T-cell (primary cell): ENCODE results near the gene GMEB2. TPM values are rescaled to one million over a fixed set of nuclear protein-coding genes. Genes with fewer than 3 reads are reported as not detected.

ENCODE experiments used
- ATAC-seq, 4 experiments: fragments of 200-7000 bp in 3 of 4; fragments of 150-1000 bp in 1 of 4; cut with Tn5 transposase; replicated peaks in 1 of 4; 1 replicate in 3 of 4; 2 replicates in 1 of 4; pipeline ENCODE4 v1.10.0; 2021; ENCODE audit warnings: moderate library complexity in 3 of 4, mild to moderate bottlenecking in 2 of 4, moderate number of reproducible peaks in 1 of 4
- CTCF ChIA-PET, 2 donors: fragments of 300-600 bp; sonication (Branson Sonifier 250); formaldehyde crosslinking; loops; one replicate each; lab custom pipeline; 2022; ENCODE audit warnings: antibody characterized with exemption in 2 of 2; lab: Charles Lee
- POLR2A ChIA-PET, 2 donors: fragments of 300-600 bp; sonication (Branson Sonifier 250); formaldehyde crosslinking; loops; one replicate each; lab custom pipeline; 2022; ENCODE audit warnings: antibody characterized with exemption in 2 of 2; lab: Charles Lee
- DNase-seq, 35 experiments: peaks; one replicate each; pipeline versions ENCODE4 v3.0.0 to v3.0.0-alpha.2; 2013 to 2023
- H3K27ac ChIP-seq: one replicate; pipeline ENCODE4 v1.5.1; 2013; ENCODE audit warnings: low read length
- H3K27me3 ChIP-seq, 2 experiments: replicated peaks in 1 of 2; 1 replicate in 1 of 2; 2 replicates in 1 of 2; pipeline versions ENCODE4 v1.6.1 to v1.7.0; 2013; ENCODE audit warnings: low read length in 1 of 2, mixed read lengths in 1 of 2; ENCODE audit not compliant: control insufficient read depth in 2 of 2, insufficient read depth in 2 of 2; ENCODE audit errors: extremely low read depth in 1 of 2
- H3K36me3 ChIP-seq, 2 donors: 1 replicate in 1 of 2; 2 replicates in 1 of 2; pipeline versions ENCODE4 v1.6.1 to v1.7.0; 2013; ENCODE audit warnings: low read length in 1 of 2; ENCODE audit not compliant: control insufficient read depth in 2 of 2, insufficient read depth in 1 of 2; ENCODE audit errors: extremely low read depth in 1 of 2
- H3K4me1 ChIP-seq, 2 experiments: 1 replicate in 1 of 2; 2 replicates in 1 of 2; pipeline versions ENCODE4 v1.6.1 to v1.7.0; 2013; ENCODE audit warnings: low read length in 2 of 2, mixed read lengths in 1 of 2; ENCODE audit not compliant: insufficient read depth in 2 of 2, control insufficient read depth in 1 of 2; ENCODE audit errors: extremely low read depth in 1 of 2
- H3K4me3 ChIP-seq, 2 donors: 1 replicate in 1 of 2; 2 replicates in 1 of 2; pipeline versions ENCODE4 v1.5.1 to v1.7.0; 2013; ENCODE audit warnings: mild to moderate bottlenecking in 2 of 2, low read length in 1 of 2, moderate library complexity in 1 of 2; ENCODE audit not compliant: control insufficient read depth in 1 of 2; ENCODE audit errors: extremely low read depth in 1 of 2
- H3K9me3 ChIP-seq: 2 replicates; pipeline ENCODE4 v1.7.0; 2013
- H3K27ac Mint-ChIP-seq, 2 donors: one replicate each; pipeline ENCODE4 v1.8.0; 2020 to 2021; ENCODE audit warnings: mild to moderate bottlenecking in 2 of 2, mixed read lengths in 2 of 2
- H3K27me3 Mint-ChIP-seq, 2 donors: one replicate each; pipeline ENCODE4 v1.8.0; 2021 to 2022; ENCODE audit warnings: mixed read lengths in 2 of 2
- H3K36me3 Mint-ChIP-seq: one replicate; pipeline ENCODE4 v1.8.0; 2021; ENCODE audit warnings: mixed read lengths
- H3K4me1 Mint-ChIP-seq, 3 donors: one replicate each; pipeline ENCODE4 v1.8.0; 2020 to 2022; ENCODE audit warnings: mixed read lengths in 3 of 3, mild to moderate bottlenecking in 1 of 3
- H3K4me3 Mint-ChIP-seq, 3 donors: one replicate each; pipeline ENCODE4 v1.8.0; 2020 to 2022; ENCODE audit warnings: mild to moderate bottlenecking in 3 of 3, mixed read lengths in 3 of 3, moderate library complexity in 3 of 3
- H3K9me3 Mint-ChIP-seq, 3 donors: one replicate each; pipeline ENCODE4 v1.8.0; 2020 to 2022; ENCODE audit warnings: mixed read lengths in 3 of 3
- WGBS: methylation state at CpG from one replicate; pipeline ENCODE4 v1.1.5; 2013; ENCODE audit warnings: missing lambda C conversion rate; ENCODE audit not compliant: insufficient coverage; 5-methylcytosine and 5-hydroxymethylcytosine counted together
- total RNA-seq, 35 experiments: library from RNA in 6 of 35; stranded (reverse) in 6 of 35; fragments of 120-200 nt in 1 of 35; gene quantifications; one replicate each; pipeline versions ENCODE4 v1.2.1 to v1.2.4 and lab custom pipeline; 2013 to 2026

Gene GMEB2
- total RNA-seq, 5 donors from 2014 or later (not counting 1 experiment from before 2014, with no cell fraction given), result 20.7 to 30.3 (median 29.0) TPM

DNA sequence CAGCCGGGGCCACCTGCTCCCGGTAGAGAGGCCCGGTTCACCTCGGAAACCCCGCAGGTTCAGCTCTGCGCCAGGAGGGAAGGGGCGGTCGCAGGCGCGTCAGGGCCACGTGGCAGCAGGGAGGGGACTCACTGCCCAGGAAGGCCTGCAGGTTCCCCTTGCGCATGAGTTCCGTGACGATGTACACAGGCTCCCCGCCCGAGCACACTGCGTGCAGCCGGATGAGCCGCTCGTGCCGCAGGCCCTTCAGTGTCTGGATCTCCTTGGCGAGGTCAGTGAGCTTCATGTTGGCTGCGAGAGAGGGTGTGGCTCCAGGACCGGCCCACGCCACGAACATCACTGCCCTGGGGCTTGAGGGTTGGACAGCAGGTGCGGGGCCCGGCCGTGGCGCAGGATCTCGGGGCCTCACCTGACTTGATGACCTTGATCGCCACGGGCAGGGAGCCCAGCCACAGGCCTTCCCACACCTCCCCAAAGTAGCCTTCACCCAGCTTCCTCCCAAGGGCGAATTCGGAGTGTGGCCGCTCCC lies 84.8 kb downstream of the GMEB2 start:
- no peak overlapping the region for H3K4me3 ChIP-seq
- no peak overlapping the region for H3K27ac ChIP-seq
- Mint-ChIP-seq H3K27me3 (peaks cover 0 to 4% of the 10 kb centered on the region in 2 donors), H3K36me3 (no peaks in the 10 kb centered on the region), H3K9me3 (no peaks in the 10 kb centered on the region), H3K4me1 (peaks cover 7 to 16% (median 14%) of the 10 kb centered on the region in 3 donors), H3K4me3 (no peak overlapping the region), H3K27ac (no peak overlapping the region)
- no peaks in the 10 kb centered on the region for H3K36me3 ChIP-seq
- 86% methylated on average over 26 of the region's 36 CpGs for WGBS
- H3K4me1 ChIP-seq, result peaks cover 6 to 35% of the 10 kb centered on the region in 2 experiments
- H3K9me3 ChIP-seq, result no peaks in the 10 kb centered on the region
- peaks cover 0 to 10% of the 10 kb centered on the region in 2 experiments for H3K27me3 ChIP-seq
- ChIA-PET CTCF (interaction anchor here in 1 of 2 donors (0.7 kb wide), 1 partner anchor 36 kb away, joined by 4 read pairs; no protein-coding TSS in a partner anchor), POLR2A (no interaction called here)
- no peak for DNase-seq
- no peak for ATAC-seq

DNA sequence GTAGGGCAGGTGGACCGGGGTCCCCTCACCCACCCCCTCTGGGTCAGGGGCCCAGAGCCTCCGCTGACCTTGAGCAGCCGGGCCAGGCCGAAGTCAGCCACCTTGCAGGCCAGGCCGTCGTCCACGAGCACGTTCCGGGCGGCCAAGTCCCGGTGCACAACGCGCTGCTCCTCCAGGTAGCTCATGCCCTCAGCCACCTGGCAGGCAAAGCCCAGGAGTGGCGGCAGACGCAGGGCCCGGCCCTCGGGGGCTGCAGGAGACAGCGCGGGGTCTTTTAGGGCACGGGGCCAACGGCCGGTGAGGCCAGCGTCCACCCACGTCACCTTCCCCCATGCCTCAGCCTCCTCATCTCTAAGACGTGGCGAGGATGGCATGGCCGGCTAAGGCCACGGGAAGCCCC lies 85.5 kb downstream of the GMEB2 start:
- no peak for ATAC-seq
- Mint-ChIP-seq H3K27ac (no peak overlapping the region), H3K4me1 (peaks cover 10 to 17% (median 14%) of the 10 kb centered on the region in 3 donors), H3K27me3 (no peaks in the 10 kb centered on the region), H3K9me3 (no peaks in the 10 kb centered on the region), H3K4me3 (no peak overlapping the region), H3K36me3 (no peaks in the 10 kb centered on the region)
- ChIA-PET POLR2A (interaction anchor here in 1 of 2 donors (0.5 kb wide), 1 partner anchor 217 kb away, joined by 3 read pairs; no protein-coding TSS in a partner anchor), CTCF (no interaction called here)
- DNase-seq, result no peak
- peaks cover 0 to 4% of the 10 kb centered on the region in 2 experiments for H3K27me3 ChIP-seq
- no peaks in the 10 kb centered on the region for H3K9me3 ChIP-seq
- H3K27ac ChIP-seq, result no peak overlapping the region
- H3K4me3 ChIP-seq, result no peak overlapping the region
- H3K4me1 ChIP-seq, result peaks cover 7 to 42% of the 10 kb centered on the region in 2 experiments
- 92% methylated on average over 28 of the region's 28 CpGs for WGBS
- no peaks in the 10 kb centered on the region for H3K36me3 ChIP-seq

DNA sequence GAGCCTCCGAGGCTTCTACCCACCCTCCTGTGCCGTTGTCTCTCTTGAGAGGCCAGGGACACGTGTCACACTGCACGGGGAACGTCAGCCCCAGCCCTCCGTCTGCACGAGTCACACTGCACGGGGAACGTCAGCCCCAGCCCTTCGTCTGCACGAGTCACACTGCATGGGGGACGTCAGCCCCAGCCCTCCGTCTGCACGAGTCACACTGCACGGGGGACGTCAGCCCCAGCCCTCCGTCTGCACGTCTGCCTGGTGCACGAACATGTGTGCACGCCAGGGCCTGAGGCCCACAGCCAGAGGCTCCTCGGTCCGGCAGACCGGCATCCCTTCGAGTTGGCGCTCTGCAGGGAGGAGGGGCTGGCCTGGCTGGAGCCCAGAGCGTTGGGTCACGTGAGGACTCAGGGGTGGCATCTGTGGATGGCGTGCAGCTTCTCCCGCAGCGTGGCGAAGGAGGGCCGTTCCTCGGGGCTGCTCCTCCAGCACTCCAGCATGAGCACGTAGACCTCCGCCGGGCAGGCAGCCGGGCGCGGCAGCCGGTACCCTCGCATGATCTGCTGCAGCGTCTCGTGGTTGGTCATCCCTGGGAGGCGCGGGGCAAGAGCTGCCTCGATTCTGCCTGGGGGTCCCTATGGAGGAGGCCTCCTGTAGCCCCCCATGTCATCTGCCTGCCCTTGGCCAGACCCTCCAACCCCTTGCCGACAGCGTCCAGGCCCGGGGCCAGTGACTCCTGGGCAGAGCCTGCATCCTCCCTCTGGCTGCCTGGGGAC lies 86.3 kb downstream of the GMEB2 start:
- ChIA-PET CTCF (no interaction called here), POLR2A (interaction anchor here in 1 of 2 donors (0.5 kb wide), 1 partner anchor 218 kb away, joined by 3 read pairs; no protein-coding TSS in a partner anchor)
- peaks cover 10 to 19% (median 14%) of the 10 kb centered on the region in 3 donors for H3K4me1 Mint-ChIP-seq
- no peaks in the 10 kb centered on the region for H3K9me3 Mint-ChIP-seq
- Histone ChIP-seq H3K4me3 (no peak overlapping the region), H3K27ac (no peak overlapping the region), H3K27me3 (peaks cover 0 to 4% of the 10 kb centered on the region in 2 experiments), H3K36me3 (no peaks in the 10 kb centered on the region), H3K9me3 (no peaks in the 10 kb centered on the region), H3K4me1 (peaks cover 7 to 39% of the 10 kb centered on the region in 2 experiments)
- no peaks in the 10 kb centered on the region for H3K36me3 Mint-ChIP-seq
- DNase-seq, result no peak
- no peaks in the 10 kb centered on the region for H3K27me3 Mint-ChIP-seq
- WGBS, result 83% methylated on average over 49 of the region's 49 CpGs
- H3K27ac Mint-ChIP-seq, result peak overlapping the region in 1 of 2 donors; percentile 28
- no peak overlapping the region for H3K4me3 Mint-ChIP-seq
- no peak for ATAC-seq

DNA sequence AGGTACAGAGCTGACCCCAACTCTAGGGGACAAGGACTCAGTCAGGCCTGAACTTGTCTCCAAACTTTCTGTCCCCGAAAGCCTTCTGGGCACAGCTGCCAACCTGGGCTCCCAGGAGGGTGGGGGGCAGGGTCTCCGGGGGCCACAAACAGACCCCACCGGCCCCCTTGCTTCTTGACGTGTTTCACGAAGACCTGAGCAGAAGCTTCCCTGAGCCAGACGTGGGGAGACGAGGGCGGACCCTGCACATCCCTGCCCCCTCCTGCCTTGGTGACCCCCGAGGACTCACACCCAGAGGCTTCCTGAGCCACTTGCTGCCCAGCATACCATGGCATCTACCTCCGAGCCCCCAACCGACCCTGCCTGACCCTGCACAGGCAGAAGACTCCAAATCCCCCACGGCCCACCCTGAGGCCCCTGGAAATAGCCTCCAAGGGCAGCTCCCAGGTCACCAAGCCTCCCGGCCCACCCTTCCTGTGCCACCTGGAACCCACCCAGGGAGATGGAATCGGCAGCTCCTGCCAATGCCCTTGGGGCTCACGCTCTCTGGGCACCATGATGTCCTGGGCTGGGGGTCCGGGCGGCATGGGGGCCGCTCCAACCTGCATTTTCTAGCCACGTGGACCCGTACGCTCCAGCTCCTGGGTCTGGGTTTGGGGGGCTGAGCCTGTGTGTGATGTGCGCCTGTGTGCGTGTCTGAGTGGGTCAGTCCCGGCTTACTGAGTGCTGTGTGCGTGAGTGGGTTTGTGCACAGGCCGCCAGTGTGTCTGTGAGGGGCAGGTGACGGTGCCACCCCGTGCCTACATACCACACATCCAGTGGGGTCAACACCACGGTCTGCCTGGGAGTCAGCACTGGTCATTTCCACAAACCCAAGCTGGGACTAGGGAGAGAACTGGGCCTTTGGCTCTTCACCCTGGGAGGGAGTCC lies 87.2 kb downstream of the GMEB2 start:
- Histone ChIP-seq H3K27ac (no peak overlapping the region), H3K36me3 (no peaks in the 10 kb centered on the region), H3K27me3 (peaks cover 0 to 4% of the 10 kb centered on the region in 2 experiments), H3K9me3 (no peaks in the 10 kb centered on the region), H3K4me3 (no peak overlapping the region), H3K4me1 (peaks cover 7 to 39% of the 10 kb centered on the region in 2 experiments)
- ATAC-seq (no peak), DNase-seq (no peak)
- H3K27ac Mint-ChIP-seq, result peak overlapping the region in 1 of 2 donors; percentile 28
- H3K4me1 Mint-ChIP-seq, result peaks cover 7 to 17% (median 14%) of the 10 kb centered on the region in 3 donors
- CTCF ChIA-PET, result no interaction called here
- H3K27me3 Mint-ChIP-seq, result no peaks in the 10 kb centered on the region
- WGBS, result 89% methylated on average over 23 of the region's 29 CpGs
- H3K36me3 Mint-ChIP-seq, result no peaks in the 10 kb centered on the region
- no peaks in the 10 kb centered on the region for H3K9me3 Mint-ChIP-seq
- no peak overlapping the region for H3K4me3 Mint-ChIP-seq
- POLR2A ChIA-PET, result no interaction called here

DNA sequence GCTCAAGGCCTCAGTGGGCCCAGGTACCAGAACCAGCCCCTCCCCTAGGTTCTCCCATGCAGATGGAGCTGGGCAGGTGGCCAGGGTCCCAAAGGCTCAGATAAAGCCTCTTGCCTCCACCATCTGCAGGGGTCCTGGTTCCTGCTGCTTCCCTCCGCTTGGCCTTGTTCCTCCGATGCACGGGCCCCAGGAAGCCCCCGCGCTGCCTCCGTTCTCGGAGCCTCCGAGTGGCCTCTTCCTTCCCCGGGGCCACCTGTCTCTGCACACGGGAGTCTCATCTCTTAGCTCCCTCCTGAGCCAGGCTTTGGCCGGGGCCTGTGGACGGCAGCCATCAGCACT lies 87.8 kb downstream of the GMEB2 start:
- Histone ChIP-seq H3K36me3 (no peaks in the 10 kb centered on the region), H3K4me1 (peaks cover 7 to 39% of the 10 kb centered on the region in 2 experiments), H3K9me3 (no peaks in the 10 kb centered on the region), H3K27me3 (peaks cover 0 to 4% of the 10 kb centered on the region in 2 experiments), H3K4me3 (no peak overlapping the region), H3K27ac (no peak overlapping the region)
- no peaks in the 10 kb centered on the region for H3K9me3 Mint-ChIP-seq
- no peak overlapping the region for H3K27ac Mint-ChIP-seq
- WGBS, result 94% methylated on average over 10 of the region's 12 CpGs
- no peak overlapping the region for H3K4me3 Mint-ChIP-seq
- ChIA-PET POLR2A (interaction anchor here in 1 of 2 donors (0.5 kb wide), 1 partner anchor 12 kb away, joined by 3 read pairs; no protein-coding TSS in a partner anchor), CTCF (interaction anchor here in 1 of 2 donors (0.6 kb wide), 1 partner anchor 95 kb away, joined by 4 read pairs; no protein-coding TSS in a partner anchor)
- DNase-seq (no peak), ATAC-seq (no peak)
- H3K27me3 Mint-ChIP-seq, result no peaks in the 10 kb centered on the region
- peaks cover 7 to 17% (median 14%) of the 10 kb centered on the region in 3 donors for H3K4me1 Mint-ChIP-seq
- no peaks in the 10 kb centered on the region for H3K36me3 Mint-ChIP-seq
